GM18499 (cell line): ENCODE data around the gene SLC8A1.
"Not testable (repeated sequence)": the region's sequence is repeated elsewhere in the genome, so short reads cannot be mapped to it uniquely, and the experiment has no call there.

Source experiments
- ATAC-seq: cut with Tn5 transposase; IDR thresholded peaks from one replicate; pipeline ENCODE4 v1.9.1; 2021; ENCODE audit warnings: moderate number of reproducible peaks; ENCODE audit not compliant: insufficient read depth, unreplicated experiment

The SLC8A1 gene

DNA sequence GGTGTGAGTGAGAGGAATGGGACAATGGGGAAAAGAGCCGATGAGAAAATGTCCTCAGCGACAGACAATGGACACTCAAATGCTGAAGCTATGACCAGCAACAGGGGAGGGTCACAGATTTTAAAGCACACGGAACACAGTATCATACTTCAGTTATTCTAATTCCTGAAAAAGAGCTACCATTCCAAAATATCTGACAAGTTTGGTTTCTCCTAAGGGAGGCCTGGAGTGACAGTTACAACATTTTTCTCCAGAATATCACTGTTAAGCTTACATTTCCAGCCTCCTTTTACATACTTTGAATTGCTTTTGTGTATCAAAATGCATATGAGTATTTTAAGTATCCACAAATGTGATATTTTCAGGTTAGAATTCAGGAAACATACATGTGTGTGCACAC is 351.2 kb downstream of the SLC8A1 start:
- ATAC-seq: no peak

DNA sequence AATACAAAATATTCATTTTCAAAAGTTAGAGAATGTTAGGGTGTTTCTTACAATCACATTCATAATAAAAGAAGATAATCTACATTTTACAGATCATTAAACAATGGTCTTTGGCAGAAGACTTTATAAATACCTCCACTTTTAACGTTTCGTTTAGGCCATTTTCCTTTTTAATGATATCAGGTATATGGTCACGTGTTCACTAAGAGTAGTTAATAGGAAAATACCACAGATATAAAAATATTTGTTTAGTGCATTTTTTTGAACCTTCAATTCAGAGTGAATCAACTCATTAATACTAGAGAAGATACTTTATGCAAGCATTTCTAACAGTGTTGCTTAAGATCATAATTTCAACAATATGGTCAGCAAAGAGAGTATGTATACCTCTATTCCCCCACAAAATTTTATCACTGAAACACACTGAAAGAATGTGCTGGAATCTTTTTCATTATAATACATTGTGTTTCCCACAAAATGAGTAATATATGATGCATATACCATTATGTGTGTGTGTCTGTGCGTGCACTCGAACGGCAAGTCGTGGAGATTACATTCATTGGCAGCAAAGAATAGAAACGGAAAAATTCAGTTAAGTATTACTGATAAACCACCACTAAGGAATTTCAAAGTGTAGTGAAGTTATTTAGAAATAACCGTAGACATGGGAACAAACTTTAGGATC is 353.0 kb downstream of the SLC8A1 start:
- no peak for ATAC-seq

DNA sequence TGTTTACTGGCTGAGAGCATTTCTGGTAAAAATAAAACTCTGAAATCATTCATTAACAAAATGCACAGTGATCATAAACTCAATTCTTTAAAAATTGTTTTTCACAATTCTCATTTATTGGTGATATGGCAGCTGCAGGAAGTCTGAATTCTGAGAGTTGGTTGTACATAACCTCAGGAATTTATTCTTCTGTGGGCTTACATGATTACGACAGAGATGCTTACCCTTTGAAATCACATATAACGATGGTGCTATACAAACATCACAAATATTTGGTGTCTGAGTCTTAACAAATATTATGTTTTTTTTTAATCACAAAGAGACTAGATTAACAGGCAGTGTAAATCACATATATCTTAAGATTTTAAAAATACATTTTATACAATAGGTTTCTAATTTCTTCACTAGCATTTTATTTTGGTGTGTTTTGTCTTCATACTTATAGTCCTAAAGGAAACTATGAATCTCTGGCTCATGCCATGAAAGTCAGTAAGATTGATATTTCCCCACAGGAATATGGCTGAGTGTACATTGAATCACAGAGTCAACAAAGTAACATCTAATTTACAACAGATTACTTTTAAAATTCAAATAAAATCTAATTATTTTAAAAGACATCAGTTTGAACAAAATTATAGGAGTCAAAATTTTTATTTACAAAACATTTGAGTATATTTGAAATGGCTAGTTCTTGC is 354.1 kb downstream of the SLC8A1 start:
- ATAC-seq: no peak

DNA sequence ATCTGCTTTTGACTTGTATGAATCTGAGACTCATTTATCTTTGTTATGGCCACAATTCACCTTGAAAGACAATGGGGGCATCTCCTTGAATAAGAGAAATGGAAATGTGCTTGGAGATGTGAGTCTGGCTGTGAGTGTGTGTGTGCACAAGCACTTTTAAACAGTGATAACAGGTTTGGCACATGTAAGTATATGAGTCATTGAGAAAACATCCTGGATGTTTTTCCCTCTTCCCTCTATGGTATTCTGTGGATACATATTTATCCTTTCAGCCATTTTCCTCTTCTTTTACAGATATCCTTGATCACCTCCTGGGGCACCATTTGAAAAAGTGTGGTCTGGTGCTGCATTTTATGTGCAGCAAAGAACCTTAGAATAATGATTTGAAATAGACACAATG is 355.5 kb downstream of the SLC8A1 start:
- ATAC-seq: no peak

DNA sequence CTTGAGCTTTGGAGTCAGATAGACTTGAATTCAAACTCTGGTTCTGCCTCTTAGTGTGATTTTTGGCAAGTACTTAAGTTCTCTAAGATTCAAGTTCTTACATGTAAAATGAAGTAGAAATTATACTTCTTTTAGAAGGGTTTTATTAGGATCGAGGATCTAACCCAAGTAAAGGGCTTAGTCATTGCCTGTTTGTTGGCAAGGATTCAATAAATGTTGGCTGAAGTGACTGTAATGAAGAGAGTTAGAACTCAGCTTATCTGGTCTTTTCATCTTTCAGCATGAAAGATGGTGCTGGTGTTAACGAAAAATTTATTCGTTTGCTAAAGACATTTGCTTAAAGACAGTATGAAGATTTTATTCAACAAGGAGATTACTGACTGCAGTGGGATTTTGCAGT is 356.9 kb downstream of the SLC8A1 start:
- ATAC-seq: no peak

DNA sequence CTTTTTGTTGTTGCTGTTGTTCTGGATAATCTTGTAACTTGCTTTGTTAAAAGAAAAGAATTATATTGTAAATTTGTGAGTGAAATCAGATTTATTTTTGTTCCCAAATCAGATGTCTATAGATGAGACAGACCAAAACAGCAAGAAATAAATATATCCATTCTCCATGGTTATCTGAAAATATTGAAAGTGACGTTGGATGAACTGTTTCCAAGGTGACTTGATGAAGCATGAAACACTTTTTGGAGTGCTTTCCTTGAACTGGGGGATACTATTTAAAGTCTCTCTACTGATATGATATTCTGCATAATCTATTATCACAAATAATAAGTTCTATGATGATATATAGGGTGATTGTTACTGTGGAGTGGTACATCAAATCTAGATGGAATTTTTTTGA is 357.4 kb downstream of the SLC8A1 start:
- ATAC-seq: no peak

DNA sequence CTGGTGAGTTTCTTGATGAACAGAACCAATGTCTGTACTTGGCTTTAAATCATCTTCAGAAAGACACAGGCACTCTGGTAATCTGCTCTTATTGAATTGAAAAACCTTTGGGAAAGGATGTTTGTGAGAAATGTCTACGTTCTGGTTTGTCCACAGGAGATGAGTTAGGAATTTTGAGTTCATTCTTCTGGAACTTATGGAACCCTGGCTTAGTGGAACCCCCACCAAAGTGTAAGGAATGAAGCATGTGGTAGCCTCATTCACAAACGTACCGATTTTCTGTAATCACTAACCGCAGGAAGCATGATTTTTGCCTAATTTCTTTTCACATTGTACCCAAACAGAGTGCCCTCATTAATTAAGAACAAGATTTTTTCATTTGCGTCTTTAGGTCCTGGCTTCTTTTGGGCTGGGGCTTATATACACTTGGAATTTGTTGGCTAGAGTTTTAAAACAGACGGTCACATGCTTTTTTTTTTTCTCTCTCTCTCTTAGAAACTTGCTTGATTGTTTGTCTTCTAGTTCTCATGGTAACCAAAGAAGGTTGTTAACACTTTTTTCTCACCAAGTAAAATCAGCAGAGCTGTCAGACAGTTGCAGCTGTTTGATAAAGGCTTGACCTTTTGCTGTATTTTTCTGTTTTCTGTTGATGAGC is 358.7 kb downstream of the SLC8A1 start:
- no peak for ATAC-seq

DNA sequence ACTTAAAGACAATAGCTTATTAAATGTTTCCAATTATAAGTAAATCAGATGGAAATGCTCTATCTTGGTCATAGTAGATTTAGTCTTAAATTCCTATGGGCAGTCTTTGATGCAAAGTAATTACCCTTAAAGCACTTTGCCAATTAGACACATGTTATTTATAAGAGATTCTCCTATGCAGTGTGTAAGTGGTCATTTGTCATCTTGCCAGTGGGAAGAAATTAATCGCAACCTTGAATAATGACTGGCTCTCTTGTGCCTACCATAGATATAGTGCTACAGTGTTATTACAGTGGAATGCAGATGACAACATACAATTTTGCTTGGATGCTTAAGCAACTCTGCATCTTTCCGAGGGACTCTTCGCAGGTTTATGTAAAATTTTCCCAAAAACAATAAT is 361.8 kb downstream of the SLC8A1 start:
- ATAC-seq: no peak

DNA sequence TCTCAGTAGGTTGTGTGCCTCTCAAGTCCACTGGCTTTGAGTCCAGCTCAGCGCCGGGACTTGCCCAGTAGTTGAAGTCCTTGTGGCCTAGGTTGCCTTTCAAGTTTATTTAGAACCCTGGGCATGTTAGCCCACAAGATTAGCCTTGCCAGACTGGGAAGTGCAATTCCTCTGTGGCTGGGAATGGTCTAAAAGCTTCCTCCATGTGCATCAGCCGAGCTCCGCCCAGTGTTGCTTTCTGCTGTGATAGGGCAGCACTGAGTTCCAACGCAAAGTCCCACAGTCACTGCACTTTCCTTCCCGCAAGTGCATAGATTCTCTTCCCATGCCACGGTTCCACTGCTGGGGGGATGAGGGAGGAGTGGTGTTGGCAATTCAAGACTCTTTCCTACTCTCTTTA is 364.0 kb downstream of the SLC8A1 start:
- no peak for ATAC-seq

DNA sequence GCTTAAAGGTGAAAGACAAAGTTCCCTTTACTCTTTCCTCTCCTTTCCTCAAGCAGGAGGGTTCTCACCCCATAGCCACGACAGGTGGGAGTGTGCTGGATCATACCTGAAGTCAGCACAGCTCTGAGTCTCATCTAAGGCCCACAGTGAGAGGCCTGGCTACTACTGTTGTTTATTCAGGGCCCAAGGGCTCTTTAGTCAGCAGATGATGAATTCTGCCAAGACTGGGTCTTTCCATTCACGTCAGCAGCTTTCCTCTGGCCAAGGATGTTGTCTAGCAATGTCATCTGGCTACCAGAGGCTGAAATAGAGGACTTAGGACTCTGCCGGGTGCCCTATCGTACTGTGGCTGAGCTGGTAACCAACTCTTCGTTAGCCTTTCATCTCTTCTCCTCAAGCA is 364.5 kb downstream of the SLC8A1 start:
- ATAC-seq: no peak

DNA sequence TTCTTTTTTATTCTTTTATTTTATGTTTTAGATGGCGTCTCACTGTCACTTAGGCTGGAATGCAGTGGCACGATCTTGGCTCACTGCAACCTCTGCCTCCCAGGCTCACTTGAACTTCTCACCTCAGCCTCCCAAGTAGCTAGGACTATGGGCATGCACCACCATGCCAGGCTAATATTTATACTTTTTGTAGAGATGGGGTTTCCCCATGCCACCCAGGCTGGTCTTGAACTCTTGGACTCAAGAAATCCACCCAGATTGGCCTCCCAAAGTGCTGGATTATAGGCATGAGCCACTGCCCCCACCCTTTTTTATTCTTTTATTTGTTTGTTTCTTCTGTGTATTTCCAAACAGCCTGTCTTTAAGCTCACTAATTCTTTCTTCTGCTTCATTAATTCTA is 366.1 kb downstream of the SLC8A1 start:
- ATAC-seq: no peak

DNA sequence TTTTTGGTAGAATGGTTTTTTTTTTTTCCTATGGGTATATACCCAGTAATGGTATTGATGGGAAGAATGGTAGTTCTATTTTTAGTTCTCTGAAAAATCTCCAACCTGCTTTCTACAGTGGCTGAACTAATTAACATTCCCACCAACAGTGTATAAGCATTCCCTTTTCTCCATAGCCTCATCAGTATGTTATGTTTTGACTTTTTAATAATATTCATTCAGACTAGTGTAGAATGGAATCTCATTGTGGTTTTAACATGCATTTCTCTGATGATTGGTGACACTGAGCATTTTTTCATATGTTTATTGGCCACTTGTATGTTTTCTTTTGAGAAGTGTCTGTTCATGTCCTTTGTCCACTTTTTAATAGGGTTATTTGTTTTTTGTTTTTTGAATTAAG is 378.6 kb downstream of the SLC8A1 start:
- ATAC-seq: not testable (repeated sequence)

DNA sequence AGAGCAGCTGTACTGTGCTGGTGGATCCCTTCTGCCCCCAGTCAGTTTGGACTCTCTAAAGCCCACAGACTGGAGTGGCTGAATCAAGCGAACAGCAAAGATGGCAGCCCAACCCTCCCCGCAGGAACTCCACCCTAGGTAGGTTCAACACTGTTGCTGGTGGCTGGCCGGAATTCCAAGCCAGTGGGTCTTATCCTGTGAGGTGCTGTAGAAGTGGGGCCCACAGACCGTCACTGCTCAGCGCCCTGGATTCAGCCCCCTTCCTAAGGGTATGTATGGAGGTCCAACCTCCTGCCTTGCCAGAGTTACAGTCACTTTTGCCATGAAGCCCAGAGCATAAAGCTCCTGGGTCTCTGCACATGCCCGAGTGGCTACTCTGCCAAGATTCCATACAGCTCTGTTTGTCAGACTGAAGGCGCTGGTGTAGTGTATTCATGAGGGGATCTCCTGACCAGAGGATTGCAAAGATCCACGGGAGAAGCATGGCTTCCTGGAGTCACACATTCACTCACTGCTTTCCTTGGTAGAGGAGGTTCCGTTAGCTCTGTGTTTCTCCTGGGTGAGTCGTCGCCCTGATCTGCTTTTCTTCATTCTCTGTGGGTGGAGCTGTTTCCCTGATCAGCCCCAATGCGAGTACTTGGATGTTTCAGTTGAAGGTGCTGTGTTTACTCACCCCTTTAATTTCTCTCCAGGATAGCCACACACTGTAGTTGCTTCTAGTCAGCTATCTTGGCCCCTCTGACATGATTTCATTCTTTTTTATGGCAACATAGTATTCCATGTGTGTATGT is 379.3 kb downstream of the SLC8A1 start:
- ATAC-seq: no peak

DNA sequence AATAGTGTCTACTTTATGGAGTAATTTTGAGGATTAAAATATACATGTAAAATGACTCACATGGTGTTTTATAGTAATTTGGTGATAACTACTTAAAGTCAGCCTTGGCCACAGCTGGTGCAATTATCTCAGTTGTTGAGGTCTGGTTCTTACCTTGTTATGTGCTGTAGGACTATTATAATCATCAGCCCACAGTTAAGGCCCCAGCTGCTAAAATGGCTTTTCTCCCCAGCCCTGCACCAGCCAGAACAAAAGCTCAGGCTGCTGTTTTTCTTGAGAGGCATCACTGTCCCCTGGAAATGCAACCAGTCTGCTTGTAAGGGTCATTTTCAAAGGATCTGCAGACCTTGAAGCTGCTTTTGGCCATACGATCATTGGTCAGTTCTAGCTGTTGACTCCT is 389.5 kb downstream of the SLC8A1 start:
- no peak for ATAC-seq

DNA sequence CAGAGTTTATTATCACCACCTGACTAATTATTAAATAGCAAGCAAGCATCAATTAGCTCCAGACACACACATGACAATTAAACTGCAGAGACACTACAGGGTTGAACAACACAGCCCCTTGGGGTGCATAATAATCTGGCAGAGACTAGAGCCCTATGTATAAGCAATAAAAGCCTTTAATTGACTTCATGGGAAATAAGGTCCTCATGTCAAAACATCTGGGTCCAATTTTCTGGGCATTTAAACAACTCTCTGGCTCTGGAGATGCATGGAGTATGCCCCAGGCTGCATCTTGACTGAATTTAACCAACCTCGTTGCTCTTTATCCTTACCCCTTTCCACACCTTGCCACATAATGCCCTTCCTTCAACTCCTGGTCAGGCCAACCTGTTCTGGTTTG is 402.1 kb downstream of the SLC8A1 start:
- no peak for ATAC-seq

DNA sequence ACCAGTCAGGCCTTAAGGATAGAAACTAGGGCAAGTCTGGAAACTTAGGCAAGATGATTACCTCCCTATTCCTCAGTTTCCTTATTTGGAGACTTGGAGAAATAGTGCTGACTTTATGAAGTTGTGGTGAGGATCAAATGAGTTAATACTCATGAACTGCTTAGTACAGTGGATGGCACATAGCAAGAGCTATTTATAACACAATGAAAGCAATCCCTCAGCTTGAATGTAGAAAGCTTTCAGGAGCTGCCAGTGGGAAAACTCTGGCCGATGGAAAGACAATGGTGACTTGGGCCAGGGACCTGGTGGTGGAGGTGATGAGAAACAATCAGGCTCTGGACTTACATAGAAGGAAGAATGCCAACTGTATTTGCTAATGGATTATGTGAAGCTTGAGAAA is 403.4 kb downstream of the SLC8A1 start:
- no peak for ATAC-seq

DNA sequence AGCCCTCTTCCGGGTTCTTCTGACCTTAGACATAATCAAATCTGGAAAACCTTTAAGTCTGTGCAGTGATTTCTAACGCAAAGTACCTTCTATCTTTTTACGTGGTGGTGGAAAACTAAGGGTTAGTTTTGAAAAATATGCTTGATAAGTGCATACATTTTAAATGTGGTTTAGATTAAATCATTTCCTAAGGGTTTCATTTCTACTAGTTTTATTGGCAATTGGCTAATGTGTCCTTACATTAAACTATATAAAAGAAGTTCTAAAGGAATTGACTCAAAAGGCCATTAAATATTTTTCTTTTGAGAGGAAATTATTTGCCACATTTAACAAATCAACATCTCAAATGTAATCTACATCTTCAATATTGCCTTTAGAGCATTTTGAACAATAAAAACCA is 404.5 kb downstream of the SLC8A1 start:
- no peak for ATAC-seq
